Muscle of leg (tissue), 9 donors: ENCODE data around the gene SRPX. TPM values are rescaled to one million over a fixed set of nuclear protein-coding genes. Genes with fewer than 3 reads are reported as not detected.

ENCODE experiments used
- polyA plus RNA-seq, 8 donors: library from polyadenylated mRNA; unstranded; fragments of 120-200 nt; gene quantifications; one replicate each; pipeline versions ENCODE4 v1.2.1 to v1.2.3, GENCODE V29; 2013; ENCODE audit warnings: inconsistent platforms in 1 of 8, low replicate concordance in 1 of 8; ENCODE audit not compliant: insufficient read length in 8 of 8, insufficient read depth in 1 of 8
- total RNA-seq: library from RNA; stranded (reverse); fragments of 120-200 nt; gene quantifications from one replicate; pipeline ENCODE4 v1.2.4, GENCODE V29; 2013

SRPX gene
- total and polyA plus RNA-seq, 9 donors = 36.3 to 65.8 (median 47.4) TPM

Other genes starting within 250 kb of the SRPX start
- 0.13 TPM for gene SYTL5, start 214.3 kb downstream of the SRPX start, total RNA-seq
- under 1 TPM; 0.07 to 0.39 (median 0.23) TPM for gene SYTL5, start 214.3 kb downstream of the SRPX start, polyA plus RNA-seq
- 4.2 TPM for gene RPGR, start 106.6 kb upstream of the SRPX start, total RNA-seq
- 1 to 10 TPM; 4.5 to 8.9 (median 5.4) TPM for gene RPGR, start 106.6 kb upstream of the SRPX start, polyA plus RNA-seq
- 0.04 TPM for gene OTC, start 131.7 kb upstream of the SRPX start, total RNA-seq
- gene OTC, start 131.7 kb upstream of the SRPX start, polyA plus RNA-seq = 1 to 10 TPM in 2 of 8 donors, under 1 TPM in 1, not detected in 5; 0.19 to 4.9 (median 1.0) TPM